ENCODE data around the gene ABHD13. TPM values are rescaled to one million over a fixed set of nuclear protein-coding genes. Genes with fewer than 3 reads are reported as not detected.

Gene ABHD13
- total RNA-seq, 1 experiment from 2014 or later: 10.8 TPM

- no peak for DNase-seq (ENCODE audit: extremely low read depth, low read depth)
Observed at GRCh38 chr13:108281901-108282300, 63.7 kb downstream of the ABHD13 start.

- no peak for DNase-seq (ENCODE audit: extremely low read depth, low read depth)
Observed at GRCh38 chr13:108283110-108283509, 64.9 kb downstream of the ABHD13 start.

Other genes starting within 250 kb of the ABHD13 start
- gene LIG4, start 2.9 kb upstream of the ABHD13 start, total RNA-seq (2014; rRNA removed; shearing (Covaris generic)): 11.8 and 13.3 TPM in 2 replicates
- gene TNFSF13B, start 51.3 kb downstream of the ABHD13 start, total RNA-seq (2014; rRNA removed; shearing (Covaris generic)): 0.22 and 1.1 TPM in 2 replicates

Data from NCI-H460 (cell line).